B cell (primary cell): ENCODE data around the gene ZNF766.

Experiments
- CTCF ChIP-seq: fragments of 200-600 bp; IDR thresholded peaks from one replicate; pipeline ENCODE4 v1.8.0; 2022; ENCODE audit warnings: antibody characterized with exemption, mild to moderate bottlenecking
- EZH2 ChIP-seq: IDR thresholded peaks from 2 replicates; pipeline ENCODE4 v1.6.1; 2012; ENCODE audit warnings: borderline replicate concordance, low read depth, mild to moderate bottlenecking, moderate library complexity, low read length; ENCODE audit not compliant: insufficient read depth, poor library complexity, severe bottlenecking

GRCh38 chr19:52234406-52234805 is 35.0 kb upstream of the ZNF766 start:
- TF ChIP-seq CTCF (no peak), EZH2 (no peak)
